SKM-1 (cell line): ENCODE results near the gene GAA.

Experiments used
- DNase-seq: peaks from one replicate; lab custom pipeline; 2025; ENCODE audit not compliant: unreplicated experiment; lab: John Stamatoyannopoulos, UW

GAA gene

DNA sequence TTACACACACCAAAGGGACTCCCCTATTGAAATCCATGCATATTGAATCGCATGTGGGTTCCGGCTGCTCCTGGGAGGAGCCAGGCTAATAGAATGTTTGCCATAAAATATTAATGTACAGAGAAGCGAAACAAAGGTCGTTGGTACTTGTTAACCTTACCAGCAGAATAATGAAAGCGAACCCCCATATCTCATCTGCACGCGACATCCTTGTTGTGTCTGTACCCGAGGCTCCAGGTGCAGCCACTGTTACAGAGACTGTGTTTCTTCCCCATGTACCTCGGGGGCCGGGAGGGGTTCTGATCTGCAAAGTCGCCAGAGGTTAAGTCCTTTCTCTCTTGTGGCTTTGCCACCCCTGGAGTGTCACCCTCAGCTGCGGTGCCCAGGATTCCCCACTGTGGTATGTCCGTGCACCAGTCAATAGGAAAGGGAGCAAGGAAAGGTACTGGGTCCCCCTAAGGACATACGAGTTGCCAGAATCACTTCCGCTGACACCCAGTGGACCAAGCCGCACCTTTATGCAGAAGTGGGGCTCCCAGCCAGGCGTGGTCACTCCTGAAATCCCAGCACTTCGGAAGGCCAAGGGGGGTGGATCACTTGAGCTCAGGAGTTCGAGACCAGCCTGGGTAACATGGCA, 2.2 kb downstream of the GAA start:
- no peak for DNase-seq

DNA sequence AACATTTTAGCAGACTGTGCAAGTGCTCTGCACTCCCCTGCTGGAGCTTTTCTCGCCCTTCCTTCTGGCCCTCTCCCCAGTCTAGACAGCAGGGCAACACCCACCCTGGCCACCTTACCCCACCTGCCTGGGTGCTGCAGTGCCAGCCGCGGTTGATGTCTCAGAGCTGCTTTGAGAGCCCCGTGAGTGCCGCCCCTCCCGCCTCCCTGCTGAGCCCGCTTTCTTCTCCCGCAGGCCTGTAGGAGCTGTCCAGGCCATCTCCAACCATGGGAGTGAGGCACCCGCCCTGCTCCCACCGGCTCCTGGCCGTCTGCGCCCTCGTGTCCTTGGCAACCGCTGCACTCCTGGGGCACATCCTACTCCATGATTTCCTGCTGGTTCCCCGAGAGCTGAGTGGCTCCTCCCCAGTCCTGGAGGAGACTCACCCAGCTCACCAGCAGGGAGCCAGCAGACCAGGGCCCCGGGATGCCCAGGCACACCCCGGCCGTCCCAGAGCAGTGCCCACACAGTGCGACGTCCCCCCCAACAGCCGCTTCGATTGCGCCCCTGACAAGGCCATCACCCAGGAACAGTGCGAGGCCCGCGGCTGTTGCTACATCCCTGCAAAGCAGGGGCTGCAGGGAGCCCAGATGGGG, 3.1 kb downstream of the GAA start:
- DNase-seq = no peak

DNA sequence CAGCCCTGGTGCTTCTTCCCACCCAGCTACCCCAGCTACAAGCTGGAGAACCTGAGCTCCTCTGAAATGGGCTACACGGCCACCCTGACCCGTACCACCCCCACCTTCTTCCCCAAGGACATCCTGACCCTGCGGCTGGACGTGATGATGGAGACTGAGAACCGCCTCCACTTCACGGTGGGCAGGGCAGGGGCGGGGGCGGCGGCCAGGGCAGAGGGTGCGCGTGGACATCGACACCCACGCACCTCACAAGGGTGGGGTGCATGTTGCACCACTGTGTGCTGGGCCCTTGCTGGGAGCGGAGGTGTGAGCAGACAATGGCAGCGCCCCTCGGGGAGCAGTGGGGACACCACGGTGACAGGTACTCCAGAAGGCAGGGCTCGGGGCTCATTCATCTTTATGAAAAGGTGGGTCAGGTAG, 3.6 kb downstream of the GAA start:
- no peak for DNase-seq

DNA sequence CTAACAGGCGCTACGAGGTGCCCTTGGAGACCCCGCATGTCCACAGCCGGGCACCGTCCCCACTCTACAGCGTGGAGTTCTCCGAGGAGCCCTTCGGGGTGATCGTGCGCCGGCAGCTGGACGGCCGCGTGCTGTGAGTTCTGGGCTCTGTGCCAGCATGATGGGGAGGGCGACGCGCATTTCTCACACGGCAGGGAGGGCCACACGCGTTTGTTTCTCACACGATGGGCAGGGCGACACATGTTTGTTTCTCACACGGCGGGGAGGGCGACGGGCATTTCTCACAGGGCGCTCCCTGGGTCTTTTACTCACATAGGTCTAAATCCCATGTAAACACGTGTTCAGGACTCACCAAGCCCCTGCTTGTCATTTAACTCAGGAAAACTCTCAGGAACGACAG, 4.4 kb downstream of the GAA start:
- DNase-seq = no peak

DNA sequence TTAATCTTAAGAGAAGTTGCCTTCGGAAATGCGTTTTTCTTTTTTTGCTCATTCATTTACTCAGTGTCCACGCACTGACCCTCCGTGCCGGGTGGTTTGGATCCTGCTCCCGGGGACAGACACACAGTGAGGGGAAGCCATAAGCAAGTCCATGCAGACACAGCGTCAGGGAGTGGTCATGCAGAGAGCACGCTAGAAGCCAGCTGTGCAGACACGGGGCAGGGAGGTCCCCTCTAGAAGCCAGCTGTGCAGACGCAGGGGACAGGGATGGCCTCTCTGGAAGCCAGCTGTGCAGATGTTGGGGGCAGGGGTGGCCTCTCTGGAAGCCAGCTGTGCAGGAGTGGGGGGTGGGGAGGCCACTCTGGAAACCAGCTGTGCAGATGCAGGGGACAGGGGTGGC, 4.8 kb downstream of the GAA start:
- no peak for DNase-seq

DNA sequence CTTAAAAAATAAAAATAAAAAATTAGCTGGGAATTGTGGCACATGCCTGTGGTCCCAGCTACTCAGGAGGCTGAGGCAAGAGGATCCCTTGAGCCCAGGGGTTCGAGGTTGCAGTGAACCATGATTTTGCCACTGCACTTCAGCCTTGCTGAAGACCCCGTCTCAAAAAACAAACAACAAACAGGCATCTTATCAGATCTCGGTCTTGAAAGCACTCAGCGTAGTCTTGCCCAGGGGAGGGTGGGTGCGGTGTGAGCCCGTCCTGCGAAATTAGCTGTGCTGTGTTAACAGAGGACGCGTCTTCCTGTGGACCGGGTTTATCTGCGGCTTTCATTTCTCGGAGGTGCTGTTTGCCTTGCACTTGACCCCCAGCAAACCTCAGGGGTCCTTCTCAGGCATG, 5.4 kb downstream of the GAA start:
- DNase-seq = no peak

DNA sequence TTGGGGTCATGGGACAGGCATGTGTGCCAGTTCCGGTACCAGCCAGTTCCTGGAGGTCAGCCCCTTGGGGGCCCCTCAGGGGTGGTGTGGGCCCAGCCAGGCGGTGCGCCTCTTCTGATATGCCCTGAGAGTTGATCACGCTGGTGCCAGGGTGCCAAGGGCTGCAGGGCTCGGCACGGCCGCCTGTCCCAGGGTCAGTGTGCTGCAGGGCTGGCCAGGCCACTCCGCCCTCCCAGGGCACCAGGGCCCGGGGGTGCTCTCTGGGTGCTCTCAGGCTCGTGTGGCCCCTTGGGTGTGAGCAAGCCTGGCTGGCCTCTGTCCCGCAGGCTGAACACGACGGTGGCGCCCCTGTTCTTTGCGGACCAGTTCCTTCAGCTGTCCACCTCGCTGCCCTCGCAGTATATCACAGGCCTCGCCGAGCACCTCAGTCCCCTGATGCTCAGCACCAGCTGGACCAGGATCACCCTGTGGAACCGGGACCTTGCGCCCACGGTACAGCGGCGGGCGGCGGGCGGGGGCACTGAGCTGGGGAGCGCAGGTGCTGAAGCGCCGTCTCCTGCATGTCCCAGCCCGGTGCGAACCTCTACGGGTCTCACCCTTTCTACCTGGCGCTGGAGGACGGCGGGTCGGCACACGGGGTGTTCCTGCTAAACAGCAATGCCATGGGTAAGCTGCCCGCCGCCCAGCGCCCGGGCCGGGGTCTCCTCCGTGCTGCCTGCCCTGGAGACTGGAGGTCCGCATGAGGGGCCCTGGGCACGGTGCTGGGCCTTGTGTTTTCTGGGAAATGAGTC, 6.0 kb downstream of the GAA start:
- no peak for DNase-seq

DNA sequence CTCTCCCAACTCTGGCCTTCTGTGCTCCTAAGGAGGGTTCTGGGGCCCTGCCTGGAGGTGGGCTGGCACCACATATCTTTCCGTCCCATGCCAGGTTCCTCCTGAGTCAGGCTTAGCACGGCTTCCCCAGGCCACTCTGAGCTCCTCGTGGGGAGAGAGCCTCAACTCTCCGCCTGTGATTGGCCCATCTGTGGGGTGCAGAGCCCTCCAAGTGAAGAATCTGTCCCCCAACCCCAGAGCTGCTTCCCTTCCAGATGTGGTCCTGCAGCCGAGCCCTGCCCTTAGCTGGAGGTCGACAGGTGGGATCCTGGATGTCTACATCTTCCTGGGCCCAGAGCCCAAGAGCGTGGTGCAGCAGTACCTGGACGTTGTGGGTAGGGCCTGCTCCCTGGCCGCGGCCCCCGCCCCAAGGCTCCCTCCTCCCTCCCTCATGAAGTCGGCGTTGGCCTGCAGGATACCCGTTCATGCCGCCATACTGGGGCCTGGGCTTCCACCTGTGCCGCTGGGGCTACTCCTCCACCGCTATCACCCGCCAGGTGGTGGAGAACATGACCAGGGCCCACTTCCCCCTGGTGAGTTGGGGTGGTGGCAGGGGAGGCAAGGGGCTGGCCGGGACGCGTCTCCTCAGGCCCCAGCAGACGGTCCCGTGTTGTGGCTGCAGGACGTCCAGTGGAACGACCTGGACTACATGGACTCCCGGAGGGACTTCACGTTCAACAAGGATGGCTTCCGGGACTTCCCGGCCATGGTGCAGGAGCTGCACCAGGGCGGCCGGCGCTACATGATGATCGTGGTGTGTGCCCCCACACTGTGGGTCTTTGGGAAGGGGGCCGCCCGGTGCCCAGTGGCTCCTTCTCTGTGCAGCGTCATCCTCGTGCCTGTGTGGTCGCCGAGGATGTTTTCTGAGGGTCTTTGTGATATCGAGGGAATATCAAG, 6.9 kb downstream of the GAA start:
- no peak for DNase-seq

DNA sequence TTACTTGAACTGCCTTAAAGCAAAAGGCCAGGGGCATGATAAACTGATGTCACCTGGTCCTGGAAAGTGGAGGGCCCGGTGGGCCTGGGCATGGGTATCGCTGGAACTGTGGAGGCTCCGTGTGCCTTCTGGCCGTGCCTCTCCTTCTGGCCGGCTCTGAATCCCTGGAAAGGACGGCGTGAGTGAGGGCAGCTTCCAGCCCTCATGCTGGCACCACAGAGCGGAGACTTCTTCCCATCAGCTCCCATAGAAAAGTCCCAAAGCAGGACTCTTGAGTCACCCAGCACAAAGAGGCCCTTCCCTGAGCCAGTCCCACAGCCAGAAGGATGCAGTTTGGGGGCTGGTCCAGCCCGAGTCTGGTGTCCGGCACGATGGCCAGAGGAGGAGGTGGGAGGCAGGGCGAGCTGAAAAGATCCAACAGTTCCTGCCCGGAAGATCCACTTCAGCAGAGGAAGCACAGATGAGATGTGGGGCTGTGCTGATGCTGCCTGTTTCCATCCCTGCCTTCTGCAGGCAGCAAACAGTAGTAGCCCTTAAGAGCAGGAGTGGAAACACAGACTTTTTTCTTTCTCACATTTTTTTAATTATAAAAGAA, 7.8 kb downstream of the GAA start:
- DNase-seq = no peak

DNA sequence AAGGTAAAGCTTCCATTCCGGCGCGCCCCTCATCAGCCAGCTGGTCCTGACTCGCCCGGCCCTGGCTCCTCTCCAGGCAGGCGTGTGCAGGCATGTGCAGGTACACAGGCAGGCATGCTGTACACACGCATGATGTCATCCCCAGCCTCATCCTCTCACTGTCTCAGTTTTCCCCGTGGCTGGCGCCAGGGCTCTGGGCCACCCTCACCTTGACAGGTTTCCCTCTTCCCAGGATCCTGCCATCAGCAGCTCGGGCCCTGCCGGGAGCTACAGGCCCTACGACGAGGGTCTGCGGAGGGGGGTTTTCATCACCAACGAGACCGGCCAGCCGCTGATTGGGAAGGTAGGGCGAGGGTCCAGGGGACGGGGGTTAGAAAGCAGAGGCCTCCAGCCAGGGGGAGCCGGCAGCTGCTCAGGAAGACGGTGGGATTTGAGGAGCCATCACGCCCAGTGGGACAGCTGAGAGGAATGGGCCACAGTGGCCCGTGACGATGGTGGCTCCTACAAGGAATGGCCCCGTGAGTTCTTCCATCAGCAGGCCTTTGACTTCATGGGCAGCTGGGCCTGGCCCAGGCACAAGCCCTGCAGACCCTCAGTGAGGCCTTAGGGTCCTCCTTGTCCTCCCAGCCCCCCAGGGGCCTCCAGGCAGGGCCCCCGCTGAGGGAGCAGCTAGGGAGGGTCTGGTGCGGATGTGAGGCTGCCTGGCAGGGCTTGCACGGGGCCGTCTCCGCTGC, 8.5 kb downstream of the GAA start:
- DNase-seq = no peak

DNA sequence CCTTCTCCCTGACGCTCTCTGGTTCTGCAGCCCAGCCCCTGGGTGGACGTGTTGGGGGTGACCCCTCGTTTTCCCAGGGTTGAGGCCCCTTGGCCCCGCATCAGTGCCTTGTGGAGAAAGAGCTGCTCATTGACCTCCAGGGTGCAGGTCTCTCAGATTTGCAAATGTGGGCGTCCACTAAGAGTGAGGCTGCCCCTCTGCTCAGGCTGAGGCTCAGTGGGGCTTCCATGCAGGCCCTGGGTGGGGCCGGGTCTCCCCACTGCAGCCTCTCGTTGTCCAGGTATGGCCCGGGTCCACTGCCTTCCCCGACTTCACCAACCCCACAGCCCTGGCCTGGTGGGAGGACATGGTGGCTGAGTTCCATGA, 9.0 kb downstream of the GAA start:
- DNase-seq = no peak

DNA sequence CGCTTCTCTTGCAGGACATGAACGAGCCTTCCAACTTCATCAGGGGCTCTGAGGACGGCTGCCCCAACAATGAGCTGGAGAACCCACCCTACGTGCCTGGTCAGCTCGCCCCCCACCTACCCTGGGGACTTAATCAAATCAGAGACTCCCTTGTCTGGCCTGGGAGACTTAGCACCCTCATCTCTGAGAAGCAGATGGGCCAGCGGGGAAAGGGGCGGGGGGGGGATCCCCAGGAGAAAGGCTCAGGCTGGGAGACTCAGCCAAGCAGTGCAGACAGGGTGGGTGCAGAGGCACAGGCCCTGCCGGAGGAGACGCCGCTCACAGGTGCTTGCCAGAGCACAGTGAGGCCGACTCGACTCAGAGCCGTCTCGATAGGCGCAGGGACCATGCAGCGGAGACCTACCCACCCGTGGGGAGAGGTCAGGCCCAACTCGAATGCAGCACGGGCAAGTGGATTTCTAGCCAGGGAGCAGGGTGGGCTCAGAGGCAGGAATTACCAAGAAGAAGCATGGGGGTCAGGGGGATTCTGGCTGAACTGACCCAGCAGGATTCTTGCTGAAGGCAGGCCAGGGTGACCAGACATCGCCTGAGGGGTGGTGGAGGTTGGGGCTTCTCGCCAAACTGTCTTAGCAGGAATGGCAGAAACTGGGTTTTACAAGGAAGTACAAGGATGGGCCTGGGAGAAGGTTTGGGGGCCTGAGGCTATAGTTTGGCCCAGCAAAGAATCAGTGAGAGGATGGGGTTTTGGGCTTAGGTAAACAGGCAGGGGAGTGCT, 9.7 kb downstream of the GAA start:
- DNase-seq = no peak

DNA sequence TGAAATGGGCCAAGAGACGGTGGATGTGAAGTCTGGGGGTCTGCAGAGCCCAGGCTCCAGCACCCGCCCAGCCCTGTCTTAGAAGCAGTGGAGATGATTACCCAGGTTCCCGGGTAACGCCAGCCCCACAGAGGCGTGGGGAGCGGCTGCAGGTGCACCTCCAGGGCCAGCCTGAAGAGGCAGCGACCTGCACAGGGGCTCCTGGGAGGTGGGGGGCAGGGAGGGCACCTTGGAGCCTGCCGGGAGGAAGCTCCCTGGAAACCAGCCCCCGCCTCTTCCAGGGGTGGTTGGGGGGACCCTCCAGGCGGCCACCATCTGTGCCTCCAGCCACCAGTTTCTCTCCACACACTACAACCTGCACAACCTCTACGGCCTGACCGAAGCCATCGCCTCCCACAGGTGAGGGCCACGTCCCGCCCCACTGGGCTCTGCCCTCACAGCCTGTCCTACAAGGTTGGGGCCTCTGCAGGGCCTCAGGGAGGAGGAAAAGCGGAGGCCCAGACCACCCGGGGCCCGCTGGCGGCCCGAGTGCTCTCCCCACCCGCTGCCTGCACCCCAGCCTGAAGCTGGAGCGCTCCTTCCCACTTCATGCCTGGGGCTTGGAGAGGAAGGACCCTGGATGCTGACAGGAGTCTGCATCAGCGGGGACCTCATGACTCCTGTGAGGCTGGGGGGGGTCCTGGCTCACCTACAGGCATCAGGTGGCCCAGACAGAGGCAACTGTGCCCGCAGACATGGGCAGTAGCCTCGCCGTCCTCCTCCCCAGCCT, 10.5 kb downstream of the GAA start:
- DNase-seq = no peak

DNA sequence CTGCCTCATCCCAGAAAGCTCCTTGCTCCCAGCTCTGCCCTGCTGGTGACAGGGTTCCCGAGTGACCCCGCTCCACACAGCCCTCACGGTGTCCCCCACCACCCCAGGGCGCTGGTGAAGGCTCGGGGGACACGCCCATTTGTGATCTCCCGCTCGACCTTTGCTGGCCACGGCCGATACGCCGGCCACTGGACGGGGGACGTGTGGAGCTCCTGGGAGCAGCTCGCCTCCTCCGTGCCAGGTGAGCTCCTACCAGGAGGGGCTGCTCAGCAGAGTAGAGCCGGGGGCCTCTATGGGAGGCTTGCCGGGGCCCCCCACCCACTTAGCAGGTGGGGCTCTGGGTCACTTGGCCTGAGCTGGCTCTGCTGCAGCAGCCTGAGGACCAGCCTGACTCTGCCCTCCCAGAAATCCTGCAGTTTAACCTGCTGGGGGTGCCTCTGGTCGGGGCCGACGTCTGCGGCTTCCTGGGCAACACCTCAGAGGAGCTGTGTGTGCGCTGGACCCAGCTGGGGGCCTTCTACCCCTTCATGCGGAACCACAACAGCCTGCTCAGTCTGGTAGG, 11.2 kb downstream of the GAA start:
- DNase-seq = no peak

DNA sequence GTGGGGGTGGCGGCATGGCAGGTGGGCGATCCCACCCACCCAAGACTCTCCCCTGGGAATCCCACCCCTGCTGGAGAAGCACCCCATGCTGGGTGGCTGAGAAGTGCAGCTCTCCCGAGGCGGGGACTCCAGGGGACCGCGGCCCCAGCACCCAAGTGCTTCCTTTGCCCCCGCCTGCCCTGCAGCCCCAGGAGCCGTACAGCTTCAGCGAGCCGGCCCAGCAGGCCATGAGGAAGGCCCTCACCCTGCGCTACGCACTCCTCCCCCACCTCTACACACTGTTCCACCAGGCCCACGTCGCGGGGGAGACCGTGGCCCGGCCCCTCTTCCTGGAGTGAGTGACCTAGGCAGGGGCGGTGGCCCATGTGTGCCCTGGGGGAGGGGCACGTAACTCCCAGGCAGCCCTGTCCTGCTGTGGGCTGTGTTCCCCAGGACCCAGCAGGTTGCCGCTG, 11.7 kb downstream of the GAA start:
- DNase-seq = no peak

DNA sequence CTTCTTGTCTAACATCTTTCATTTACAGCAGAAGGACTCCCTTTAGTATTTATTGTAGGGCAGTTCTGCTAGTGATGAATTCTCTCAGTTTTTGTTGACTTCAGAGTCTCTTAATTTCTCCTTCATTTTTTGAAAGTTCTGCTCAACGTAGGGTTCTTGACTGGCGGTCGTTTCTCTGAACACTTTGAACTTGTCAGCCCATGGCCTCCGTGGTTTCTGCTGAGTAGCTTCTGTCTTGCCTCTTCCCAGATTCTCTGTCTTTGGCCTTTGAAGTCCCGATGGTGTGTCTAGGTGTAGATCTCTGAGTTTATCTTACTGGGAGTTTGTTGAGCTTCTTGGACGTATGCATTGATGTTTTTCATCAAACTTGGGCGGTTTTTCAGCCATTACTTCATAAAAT, 13.4 kb downstream of the GAA start:
- DNase-seq = no peak

DNA sequence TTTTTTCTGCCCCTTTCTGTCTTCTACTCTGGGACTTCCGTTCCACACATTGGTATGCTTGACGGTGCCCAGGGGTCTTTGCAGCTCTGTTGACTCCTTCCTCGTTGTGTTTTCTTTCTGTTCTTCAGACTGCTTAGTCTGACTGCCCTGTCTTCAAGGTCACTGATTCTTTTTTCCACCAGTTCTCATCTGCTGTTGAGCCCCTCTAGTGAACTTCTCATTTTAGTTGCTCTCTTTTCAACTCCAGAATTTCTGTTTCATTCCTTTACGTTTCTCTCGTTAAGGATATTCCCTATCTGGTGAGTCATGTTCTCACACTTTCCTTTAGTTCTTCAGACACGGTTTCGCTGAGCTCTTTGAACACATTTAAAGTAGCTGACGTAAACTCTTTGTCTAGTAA, 13.8 kb downstream of the GAA start:
- DNase-seq = no peak

DNA sequence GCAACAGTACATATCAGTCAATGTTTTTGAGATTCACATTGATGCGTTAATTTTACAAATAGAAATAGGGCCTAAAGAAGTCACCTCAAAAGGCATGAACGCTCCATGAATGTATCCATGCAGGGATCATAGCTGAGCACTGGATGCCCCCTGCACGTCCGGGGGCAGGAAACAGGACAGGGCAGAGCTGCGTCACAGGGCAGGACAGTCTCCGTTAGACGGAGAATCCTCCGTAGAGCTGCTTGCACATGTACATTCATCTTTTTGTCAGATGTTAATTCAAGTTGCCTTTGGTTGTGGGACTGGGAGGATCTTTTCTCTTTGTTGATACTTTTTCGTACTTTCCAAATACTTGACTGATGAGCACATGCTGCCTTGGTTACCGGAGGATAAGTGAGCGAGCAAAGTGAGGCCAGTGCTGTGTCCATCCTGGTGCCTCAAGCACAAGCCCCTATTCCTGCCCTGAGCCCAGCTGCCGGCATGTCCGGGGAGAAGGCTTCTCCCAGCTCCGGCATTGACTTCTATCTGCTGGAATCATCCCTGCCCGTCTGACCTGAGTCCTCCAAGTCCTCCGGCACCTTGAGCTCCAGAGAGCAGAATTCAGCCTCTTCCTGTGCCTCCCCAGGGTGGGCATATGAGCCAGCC, 15.0 kb downstream of the GAA start:
- DNase-seq = no peak
